ENCODE data around the gene OR52L1.
"Not testable (repeated sequence)": the region's sequence is repeated elsewhere in the genome, so short reads cannot be mapped to it uniquely, and the experiment has no call there.

OR52L1 gene

DNA sequence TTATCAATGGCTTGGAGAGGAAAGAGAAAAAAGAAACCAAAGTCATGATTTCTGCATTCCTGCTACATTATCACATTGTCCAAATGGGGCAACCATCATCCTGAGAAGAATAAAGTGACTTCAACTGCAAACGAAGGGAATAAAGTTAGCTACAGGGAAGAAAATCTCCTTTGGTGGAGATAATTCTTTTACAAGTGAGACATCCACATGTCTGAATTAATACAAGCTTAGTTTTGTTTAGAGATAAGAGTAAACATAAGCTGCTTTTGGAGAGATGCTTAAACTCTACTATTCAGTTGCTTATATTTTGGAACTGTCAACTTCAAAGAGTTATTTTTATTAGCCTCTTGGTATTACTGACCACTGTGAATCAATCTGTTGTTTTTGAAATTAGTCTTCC lies at the start of gene OR52L1:
Gene OR52L1 (minus strand): TSS at position 101 of the 400 bp plus-strand sequence. CDS start 55 bp downstream, at position 46.
- DNase-seq (ENCODE audit: low read depth), result no peak

DNA sequence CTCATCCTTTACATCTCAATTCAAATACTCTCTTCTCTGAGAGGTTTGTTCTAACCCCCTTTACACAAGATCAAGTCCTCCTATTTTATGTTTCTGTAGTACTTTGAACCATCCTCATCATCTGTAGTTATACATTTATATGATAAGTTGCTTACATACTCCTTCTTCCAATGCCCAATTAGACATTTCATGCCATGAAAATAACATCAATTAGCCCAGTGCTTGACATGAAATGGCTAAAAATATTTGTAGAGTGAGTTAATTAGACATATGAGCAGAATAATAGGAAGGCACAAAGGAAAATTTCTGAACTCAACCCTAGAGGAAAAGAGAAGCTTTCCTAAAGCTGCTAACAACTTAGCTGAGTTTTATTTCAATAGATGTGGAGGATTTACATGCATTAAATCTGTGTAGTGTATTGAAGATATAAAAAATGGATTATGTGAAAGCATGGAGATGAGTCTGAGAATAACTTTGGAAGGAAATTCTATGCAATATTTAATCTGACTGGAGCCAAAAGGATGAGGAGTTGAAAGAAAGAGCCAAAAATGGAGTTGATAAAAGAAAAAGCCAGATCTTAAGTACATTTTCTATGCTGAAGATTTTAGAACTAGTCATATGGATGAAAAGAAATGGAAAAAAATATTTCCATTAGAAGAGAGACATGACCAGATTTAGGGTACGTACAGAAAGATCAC lies 44.1 kb upstream of the OR52L1 start, which contains the start of gene OR56A1:
Gene OR56A1 (minus strand): TSS at position 51 of the 698 bp plus-strand sequence. CDS start 3,066 bp downstream, outside the sequence.
- no peak for DNase-seq (ENCODE audit: low read depth)

DNA sequence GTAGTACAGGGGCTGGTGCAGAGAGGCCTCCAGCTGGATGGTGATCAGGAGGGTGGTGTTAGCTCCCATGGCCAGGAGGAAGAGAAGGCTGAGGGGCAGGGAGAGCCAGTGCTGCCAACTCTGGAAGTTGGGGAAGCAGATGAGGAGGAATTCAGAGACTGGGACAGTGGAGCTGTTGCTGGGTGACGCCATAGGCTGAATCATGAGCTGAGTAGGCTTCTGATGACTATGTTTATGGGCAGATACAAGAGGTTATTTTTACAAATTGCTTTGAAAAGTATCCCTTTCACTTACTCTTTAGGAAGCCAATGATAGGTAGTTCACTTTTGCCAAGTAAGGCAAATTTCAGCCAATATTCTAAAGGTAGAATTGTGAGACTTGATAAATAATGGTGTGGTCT lies 40.7 kb upstream of the OR52L1 start:
- no peak for DNase-seq (ENCODE audit: low read depth)

DNA sequence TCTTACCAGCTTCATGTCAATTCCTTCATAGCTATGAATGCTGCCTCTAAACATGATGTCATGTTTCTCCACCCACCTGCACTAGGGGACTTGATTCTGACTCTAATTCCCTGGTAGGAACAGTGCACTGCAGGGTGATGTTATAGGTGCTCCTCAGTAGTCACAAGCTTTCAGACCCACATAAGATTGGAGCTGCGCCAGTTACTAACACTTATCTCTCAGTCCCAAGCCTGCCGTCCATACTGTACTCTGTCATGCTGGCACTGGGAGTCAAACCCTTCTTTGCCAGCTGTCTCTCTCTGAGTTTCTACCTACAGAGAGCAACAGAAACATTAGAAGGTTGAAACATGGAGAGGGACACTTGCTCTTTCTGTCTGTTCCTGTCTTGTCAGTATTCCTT lies 38.3 kb upstream of the OR52L1 start:
- no peak for DNase-seq (ENCODE audit: low read depth)

DNA sequence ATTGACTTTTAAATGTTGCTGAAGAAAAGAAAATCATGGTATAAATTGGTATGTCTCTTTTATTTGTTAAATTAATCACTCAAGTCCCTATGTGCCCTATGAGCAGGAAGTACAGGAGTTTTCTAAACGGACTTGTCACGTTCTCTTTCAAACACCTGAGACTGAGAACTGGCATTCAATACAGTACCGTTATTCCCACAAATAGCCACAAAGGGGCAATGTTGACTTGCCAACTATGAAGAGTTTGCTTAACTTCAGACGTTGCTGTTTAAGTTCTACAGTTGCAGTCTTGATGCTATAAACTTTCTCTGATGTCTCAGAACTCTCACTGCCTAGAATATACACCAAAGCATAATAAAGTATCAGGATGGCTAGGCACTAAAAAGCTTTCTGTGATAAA lies 36.2 kb upstream of the OR52L1 start:
- no peak for DNase-seq (ENCODE audit: low read depth)

DNA sequence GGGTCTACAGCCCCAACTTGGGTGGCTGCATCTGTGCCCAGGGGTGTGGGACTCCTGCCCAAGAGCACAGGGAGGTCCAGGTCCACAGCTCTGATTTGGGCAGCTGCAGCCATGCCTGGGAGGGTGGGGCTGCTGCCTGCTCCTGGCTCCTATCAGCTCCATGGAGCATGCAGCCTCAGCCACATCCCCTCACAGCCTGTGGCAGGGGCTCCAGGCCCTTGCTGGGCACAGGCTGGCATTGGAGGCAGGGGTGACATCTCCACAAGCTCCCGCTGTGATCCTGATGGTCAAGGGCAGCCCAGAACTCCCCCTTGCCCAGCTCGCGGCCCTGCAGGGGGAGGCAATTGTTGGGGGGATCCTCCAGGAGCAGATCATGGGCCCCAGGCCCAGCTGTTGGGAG lies 26.3 kb upstream of the OR52L1 start:
- DNase-seq (ENCODE audit: low read depth), result no peak

DNA sequence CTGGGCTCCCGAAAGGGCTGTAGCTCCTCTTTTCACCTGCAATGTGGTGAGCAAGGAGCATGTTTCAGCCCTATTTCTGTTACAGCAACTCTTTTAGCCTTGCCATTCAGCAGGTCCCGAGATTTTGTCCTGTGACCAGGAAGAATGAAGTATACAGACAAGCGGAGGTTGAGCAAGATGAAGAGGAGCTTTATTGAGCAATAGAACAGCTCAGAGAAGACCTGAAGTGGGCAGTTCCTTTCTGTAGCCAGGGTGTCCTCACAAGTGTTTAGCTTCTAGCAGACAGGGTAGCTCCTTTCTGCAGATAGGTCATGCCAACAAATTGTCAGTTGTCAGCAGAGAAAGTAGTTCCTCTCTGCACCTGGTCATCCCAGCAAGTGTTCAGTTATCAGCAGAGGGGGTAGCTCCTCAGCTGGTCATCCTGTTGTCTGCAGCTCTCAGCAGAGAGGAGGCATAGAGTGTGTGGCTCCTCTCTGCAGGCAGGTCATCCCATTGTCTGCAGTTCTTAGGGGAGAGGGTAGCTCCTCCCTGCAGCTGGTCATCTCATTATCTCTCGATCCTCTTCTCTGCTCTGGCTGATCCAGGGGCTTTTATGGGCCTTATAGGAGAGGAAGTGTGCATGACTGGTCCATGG lies 25.4 kb upstream of the OR52L1 start:
- no peak for DNase-seq (ENCODE audit: low read depth)

DNA sequence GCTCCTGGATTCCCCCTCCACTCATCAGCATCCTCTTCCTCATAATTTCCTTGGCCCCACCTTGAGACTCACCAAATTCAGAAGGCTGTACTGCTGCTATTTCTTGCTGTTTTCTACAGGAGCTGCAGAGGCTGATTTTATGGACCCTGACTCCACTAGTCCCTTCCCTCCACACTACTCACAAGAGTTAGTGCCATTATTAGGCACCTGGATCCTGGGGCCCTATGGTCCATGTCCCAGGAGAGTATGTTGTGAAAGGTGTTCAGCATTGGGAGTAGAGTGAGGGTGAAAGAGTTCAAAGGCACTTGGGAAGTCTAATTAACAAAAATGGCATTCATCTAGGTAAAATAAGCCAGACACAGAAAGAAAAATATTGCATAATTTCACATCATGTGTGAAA lies 20.1 kb upstream of the OR52L1 start, which contains the start of gene OR56A4:
Gene OR56A4 (minus strand): TSS at position 101 of the 400 bp plus-strand sequence. CDS start 3,954 bp downstream, outside the sequence.
- no peak for DNase-seq (ENCODE audit: low read depth)

DNA sequence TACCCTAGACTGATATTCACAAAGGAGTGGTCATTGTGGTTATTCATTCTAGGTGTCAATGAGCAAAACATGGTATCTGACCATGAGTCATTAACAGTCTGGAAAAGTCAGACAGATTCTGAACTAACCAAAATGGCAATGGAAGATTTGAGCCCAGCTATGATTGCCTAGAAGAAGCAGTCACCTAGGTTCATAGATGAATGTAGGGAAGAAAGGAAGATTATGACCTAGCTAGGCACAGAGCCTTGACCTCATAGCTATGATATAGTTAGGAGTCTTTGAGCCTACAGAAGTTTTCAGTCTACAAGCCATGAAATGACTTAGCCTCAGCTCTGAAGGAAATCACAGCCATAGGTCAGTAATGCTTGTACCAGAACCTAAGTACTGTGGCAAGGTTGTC lies 19.6 kb upstream of the OR52L1 start:
- no peak for DNase-seq (ENCODE audit: low read depth)

DNA sequence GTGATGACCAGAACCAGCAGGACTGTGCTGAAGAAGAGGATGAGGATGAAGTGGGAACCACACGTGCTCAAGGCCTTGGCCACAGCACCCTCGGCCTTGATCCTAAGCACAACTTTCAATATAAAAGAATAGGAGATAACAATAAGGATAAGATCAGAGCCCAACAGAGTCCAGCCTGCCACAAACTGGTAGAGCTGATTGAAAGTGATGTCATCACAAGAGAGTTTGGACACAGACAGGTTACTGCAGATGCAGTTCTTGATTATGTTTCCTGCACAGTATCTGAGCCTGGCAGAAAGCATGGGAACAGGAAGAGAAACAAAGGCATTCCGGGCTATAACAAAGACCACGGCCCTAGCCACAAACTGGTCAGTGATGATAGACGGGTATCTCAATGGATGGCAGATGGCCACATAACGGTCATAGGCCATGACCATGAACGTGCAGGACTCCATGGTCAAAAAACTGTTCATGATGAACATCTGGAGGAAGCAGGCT lies 15.5 kb upstream of the OR52L1 start:
- DNase-seq (ENCODE audit: low read depth), result no peak

DNA sequence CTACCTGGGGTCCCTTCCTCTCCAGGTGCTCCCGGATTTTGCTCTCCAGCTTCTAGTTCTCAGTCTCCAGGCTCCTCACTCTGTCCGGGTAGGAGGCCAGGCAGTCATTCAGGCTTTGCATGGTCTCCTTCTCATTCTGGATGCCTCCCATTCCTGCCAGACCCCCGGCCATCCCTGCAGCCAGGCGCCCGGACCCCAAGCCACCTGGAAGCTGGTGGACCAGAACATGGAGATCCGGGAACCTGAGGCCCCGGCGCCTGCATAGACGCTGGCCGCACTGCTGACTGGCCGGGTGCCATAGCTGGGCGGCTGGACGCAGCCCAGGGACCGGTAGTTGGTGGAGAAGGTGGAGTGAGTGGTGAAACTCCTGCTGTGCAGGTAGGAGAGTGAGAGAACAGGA lies 8.0 kb upstream of the OR52L1 start:
- DNase-seq (ENCODE audit: low read depth), result no peak

DNA sequence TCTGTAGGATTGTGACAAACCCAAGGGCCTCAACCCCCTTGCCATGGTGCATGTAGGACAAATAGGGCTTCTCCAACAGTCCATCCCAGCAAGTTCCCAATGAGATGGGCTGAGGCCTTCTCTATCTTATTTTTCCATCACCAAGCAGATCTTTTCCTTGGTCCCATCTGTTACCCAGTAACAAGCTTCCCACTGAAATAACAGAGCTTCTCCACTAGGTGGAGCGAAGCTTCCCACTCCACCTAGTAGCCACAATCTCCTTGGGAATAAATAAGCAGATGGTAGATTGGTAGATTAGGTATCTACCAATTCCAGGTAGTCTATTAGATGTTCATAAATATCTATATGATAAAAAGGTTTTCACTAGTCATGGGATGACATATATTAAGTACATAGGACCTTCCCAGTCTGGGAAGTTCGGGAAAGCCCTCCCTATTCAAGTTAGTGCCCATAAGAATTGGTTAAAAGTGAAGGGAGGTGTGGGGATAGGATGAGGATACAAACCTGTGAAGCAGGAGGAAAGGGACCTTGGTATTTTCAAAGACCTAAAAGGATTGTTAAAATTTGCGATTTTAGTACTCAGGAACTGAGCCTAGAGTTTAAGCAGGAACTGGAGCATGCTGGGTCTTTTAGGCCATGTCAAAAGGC lies 5.9 kb upstream of the OR52L1 start:
- no peak for DNase-seq (ENCODE audit: low read depth)

DNA sequence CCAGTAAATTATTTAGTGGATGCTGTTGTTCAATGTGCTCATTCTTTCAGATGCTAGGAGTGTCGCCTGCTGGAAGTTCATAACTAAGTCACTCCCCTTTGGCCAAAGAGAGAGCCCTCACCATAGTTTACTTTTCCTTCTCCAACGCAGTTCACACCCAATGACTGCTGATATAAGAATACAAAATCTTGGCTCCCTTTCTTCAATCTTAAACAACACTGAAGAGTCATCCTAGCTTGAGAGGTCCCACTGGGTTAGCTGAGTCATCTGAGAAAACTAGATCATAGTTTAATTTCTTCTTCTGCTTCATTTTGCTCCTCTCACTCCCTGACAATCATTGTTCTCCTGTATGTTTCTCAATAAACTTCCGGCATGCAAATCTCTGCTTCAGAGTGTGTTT lies 5.4 kb upstream of the OR52L1 start:
- no peak for DNase-seq (ENCODE audit: low read depth)

DNA sequence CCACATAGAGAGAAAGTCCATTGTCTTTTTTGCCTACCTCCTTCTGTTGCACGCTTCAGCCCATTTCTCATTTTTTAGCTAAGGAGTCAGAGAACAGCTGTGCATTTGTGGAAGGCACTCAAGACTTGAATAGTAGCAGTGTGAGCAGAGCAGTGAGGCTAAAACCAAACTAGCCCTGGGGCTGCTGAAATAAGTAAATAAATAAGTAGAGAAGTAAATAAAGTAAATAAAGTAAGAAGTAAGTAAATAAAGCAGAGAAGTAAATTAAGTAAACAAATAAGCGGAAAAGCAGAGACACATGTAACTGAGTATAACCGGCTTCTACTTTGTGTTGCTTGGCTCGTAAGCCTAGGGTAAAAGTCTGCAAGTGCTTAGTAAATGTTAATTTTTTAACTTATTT lies 2.4 kb upstream of the OR52L1 start:
- DNase-seq (ENCODE audit: low read depth), result no peak

DNA sequence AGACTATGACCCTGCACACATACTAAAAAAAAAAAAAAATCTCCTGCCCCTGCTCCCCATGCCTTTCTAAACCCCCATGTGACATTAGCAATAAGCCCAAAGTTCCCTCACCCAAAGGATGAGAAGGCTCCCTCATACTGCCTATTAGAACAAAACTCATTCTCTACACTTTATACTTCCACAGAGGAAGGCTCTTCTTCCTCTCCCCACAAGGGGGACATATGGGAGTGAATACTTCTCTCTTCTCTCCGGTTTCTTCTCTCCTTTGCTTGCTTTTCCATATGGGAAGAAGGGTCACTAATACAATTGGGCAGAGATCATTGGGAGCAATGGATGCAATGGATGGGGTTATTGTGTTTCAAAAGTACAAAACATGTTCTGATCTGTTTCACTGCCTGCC lies 3.3 kb downstream of the OR52L1 start:
- DNase-seq (ENCODE audit: low read depth), result no peak

DNA sequence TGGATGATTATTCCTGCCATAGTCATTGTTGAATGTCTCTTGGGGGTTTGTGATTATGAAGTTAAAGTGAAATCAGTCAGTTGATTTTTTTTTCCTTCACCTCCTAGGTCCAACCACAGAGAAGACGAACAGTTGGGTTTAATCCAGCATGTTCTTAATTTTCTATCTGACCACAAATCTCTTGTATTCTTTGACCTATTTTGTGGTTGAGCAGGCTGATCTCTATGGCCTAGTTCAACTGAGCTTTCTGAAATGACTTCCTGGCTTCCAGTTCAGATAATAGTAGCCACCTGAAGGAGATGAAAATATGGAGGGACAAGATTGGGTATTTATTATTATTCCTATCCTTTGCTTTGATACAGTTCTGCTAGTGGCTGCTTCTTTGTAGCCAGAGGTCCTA lies 13.3 kb downstream of the OR52L1 start:
- DNase-seq (ENCODE audit: low read depth), result no peak

DNA sequence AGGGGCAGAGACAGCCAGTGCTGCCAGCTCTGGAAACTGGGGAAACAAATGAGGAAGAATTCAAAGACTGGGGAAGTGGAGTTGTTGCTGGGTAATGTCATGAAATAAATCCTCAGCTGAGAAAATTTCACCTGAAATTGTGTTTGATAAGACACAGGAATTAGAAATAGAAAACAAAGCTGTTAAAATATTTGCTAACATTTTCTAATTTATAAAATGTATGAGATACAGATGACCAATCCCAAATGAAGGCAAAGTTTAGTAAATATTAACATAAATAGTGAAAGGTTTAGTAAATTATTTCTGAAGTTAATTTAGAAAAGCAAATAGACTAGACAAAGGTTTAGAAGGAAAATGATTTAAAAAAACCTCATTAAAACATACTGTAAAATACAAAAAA lies 18.4 kb downstream of the OR52L1 start, which contains the start of gene OR56A5:
Gene OR56A5 (minus strand): TSS at position 101 of the 400 bp plus-strand sequence. CDS start 0 bp downstream, at position 101.
- DNase-seq (ENCODE audit: low read depth), result no peak

DNA sequence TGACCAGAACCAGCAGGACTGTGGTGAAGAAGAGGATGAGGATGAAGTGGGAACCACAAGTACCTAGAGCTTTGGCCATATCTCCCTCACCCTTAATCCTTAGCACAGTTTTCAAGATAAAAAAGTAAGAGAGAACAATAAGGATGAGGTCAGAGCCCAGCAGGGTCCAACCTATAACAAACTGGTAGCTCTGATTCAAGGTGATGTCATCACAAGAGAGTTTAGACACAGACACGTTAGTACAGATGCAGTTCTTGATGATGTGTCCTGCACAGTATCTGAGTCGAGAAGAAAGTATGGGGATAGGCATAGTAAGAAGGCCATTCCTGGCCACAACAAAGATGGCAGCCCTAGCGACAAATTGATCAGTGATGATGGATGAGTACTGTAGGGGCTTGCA lies 19.1 kb downstream of the OR52L1 start:
- no peak for DNase-seq (ENCODE audit: low read depth)

DNA sequence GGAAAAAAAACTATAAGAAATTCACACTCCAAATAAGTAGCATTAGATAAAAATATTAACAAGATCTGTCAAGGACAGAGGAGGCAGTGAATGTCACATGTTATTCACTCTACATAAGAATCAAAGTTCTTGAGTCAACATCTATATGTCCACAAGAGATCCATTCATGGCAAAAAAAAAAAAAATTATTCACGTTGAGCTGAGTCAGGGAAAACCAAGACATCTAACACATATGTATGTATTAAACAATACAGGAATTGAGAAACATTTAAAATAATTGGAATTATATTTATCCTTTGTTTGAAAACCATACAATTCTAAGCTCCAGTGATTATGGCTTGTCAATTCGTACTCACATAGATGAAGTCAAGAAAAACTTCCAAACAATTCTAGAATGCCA lies 19.8 kb downstream of the OR52L1 start:
- no peak for DNase-seq (ENCODE audit: low read depth)

DNA sequence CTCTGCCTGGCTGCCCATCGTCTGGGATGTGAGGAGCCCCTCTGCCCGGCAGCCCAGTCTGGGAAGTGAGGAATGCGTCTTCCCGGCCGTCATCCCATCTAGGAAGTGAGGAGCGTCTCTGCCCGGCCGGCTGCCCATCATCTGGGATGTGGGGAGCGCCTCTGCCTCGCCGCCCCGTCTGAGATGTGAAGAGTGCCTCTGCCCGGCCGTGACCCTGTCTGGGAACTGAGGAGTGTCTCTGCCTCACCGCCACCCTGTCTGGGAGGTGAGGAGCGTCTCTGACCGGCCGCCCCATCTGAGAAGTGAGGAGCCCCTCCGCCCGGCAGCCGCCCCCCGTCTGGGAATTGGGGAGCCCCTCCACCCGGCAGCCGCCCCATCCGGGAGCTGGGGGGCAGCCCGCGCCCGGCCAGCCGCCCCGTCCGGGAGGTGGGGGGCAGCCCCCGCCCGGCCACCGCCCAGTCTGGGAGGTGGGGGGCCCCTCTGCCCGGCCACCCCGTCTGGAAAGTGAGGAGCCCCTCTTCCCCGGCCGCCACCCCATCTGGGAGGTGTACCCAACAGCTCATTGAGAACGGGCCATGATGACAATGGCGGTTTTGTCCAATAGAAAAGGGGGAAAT lies 26.0 kb downstream of the OR52L1 start:
- not testable (repeated sequence) for DNase-seq (ENCODE audit: low read depth)

DNA sequence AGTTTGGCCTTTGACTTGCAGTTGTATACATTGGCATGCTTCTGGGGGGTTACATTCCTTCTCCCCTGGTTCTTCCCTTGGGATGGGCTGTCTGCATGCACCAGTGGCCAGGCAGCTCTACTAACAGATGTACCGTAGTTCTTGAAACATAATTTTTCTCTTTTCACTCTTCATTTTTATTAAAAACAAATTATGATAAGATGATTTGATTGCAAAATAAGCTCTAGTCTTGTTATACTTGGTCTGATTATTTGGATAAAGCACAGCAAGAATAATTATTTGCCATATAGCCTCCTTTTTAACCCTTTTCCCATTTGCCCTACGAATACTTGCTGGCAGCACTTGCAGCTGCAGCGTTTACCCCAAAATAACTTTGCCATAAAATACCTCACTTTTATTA lies 31.2 kb downstream of the OR52L1 start:
- DNase-seq (ENCODE audit: low read depth), result no peak

DNA sequence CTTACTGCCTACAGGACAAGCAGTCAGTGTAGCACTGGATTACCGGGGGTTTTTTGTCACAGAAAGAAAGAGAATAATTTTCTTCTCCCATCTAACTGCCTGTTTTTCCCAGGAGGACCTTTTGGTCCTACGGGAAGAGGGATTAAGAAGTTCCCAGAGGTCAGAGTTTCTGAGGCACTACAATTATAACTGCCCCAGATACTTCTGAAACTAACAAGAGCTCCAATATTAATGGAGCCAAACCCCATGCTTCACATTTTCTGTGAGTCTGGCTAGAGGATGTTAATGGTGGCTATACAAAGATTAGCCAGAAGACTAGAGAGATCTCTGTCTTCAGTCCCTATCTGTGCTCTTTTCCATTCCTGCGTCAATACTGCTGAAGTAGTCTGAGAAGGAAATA lies 44.8 kb downstream of the OR52L1 start, which contains the start of gene OR56A3:
Gene OR56A3 (plus strand): TSS at position 301 of the 400 bp plus-strand sequence. CDS start 5,096 bp downstream, outside the sequence.
- DNase-seq (ENCODE audit: low read depth), result no peak

Data from activated T-cell treated with anti-CD3 and anti-CD28 coated beads for 1 hour (primary cell).